ENCODE data around the gene KIF21B.
"Not testable (repeated sequence)": the region's sequence is repeated elsewhere in the genome, so short reads cannot be mapped to it uniquely, and the experiment has no call there.

KIF21B gene

GRCh38 chr1:200962631-200963030 is 60.9 kb downstream of the KIF21B start:
- no peak overlapping the region for H3K27ac ChIP-seq (ENCODE audit: low read length)
- H3K79me2 ChIP-seq (ENCODE audit: low read length): no peaks in the 10 kb centered on the region
- no peak overlapping the region for H3K4me3 ChIP-seq (ENCODE audit: low read length)
- TF ChIP-seq EZH2phosphoT487 (IDR thresholded peaks at IDR 0.05; ENCODE audit: low read depth): no peak
- TF ChIP-seq, protein P1, sequence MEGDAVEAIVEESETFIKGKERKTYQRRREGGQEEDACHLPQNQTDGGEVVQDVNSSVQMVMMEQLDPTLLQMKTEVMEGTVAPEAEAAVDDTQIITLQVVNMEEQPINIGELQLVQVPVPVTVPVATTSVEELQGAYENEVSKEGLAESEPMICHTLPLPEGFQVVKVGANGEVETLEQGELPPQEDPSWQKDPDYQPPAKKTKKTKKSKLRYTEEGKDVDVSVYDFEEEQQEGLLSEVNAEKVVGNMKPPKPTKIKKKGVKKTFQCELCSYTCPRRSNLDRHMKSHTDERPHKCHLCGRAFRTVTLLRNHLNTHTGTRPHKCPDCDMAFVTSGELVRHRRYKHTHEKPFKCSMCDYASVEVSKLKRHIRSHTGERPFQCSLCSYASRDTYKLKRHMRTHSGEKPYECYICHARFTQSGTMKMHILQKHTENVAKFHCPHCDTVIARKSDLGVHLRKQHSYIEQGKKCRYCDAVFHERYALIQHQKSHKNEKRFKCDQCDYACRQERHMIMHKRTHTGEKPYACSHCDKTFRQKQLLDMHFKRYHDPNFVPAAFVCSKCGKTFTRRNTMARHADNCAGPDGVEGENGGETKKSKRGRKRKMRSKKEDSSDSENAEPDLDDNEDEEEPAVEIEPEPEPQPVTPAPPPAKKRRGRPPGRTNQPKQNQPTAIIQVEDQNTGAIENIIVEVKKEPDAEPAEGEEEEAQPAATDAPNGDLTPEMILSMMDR (IDR thresholded peaks at IDR 0.05; ENCODE audit: low read depth, low read length): no peak
- H3K4me1 ChIP-seq (ENCODE audit: low read length): no peaks in the 10 kb centered on the region
- H4K20me1 ChIP-seq (ENCODE audit: insufficient read depth, low read length): peaks cover 3% of the 10 kb centered on the region; the same call in 1 of the 2 replicates
- H3K9ac ChIP-seq (ENCODE audit: low read length): no peak overlapping the region
- no peak overlapping the region for H3K4me2 ChIP-seq (ENCODE audit: low read length)
- no peaks in the 10 kb centered on the region for H3K36me3 ChIP-seq (replicated peaks; ENCODE audit: low read depth, low read length)
- no peak overlapping the region for H2AFZ ChIP-seq (ENCODE audit: low read depth, low read length)
- H3K27me3 ChIP-seq (ENCODE audit: low read depth, low read length): 0 out of 2 replicates have a peak, but pooled peaks cover 11% of the 10 kb centered on the region
- no peaks in the 10 kb centered on the region for H3K9me3 ChIP-seq (ENCODE audit: insufficient read depth, low read length)

DNA sequence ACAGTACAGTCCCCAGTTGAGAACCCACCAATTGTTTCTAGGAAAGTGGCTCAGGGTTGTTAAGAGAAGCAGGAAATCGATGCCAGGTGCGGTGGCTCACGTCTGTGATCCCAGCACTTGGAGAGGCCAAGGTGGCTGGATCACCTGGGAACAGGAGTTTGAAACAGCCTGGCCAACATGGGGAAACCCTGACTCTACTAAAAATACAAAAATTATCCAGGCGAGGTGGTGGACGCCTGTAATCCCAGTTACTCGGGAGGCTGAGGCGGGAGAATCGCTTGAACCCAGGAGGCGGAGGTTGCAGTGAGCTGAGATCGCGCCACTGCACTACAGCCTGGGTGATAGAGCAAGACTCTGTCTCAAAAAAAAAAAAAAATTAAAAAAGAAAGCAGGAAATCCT is 61.4 kb downstream of the KIF21B start:
- H3K4me1 ChIP-seq (ENCODE audit: low read length); H3K79me2 ChIP-seq (ENCODE audit: low read length); H3K9me3 ChIP-seq (ENCODE audit: insufficient read depth, low read length); H3K9ac ChIP-seq (ENCODE audit: low read length); H3K4me3 ChIP-seq (ENCODE audit: low read length); H3K36me3 ChIP-seq (replicated peaks; ENCODE audit: low read depth, low read length); H3K4me2 ChIP-seq (ENCODE audit: low read length); H3K27ac ChIP-seq (ENCODE audit: low read length); H2AFZ ChIP-seq (ENCODE audit: low read depth, low read length); H4K20me1 ChIP-seq (ENCODE audit: insufficient read depth, low read length): not testable (repeated sequence)
- peaks cover 15% of the 10 kb centered on the region; the same call in 1 of the 2 replicates for H3K27me3 ChIP-seq (ENCODE audit: low read depth, low read length)

- Histone ChIP-seq H3K9me3 (ENCODE audit: insufficient read depth, low read length) (no peaks in the 10 kb centered on the region), H3K4me2 (ENCODE audit: low read length) (no peak overlapping the region), H3K79me2 (ENCODE audit: low read length) (no peaks in the 10 kb centered on the region), H3K36me3 (replicated peaks; ENCODE audit: low read depth, low read length) (no peaks in the 10 kb centered on the region), H2AFZ (ENCODE audit: low read depth, low read length) (no peak overlapping the region), H3K27me3 (ENCODE audit: low read depth, low read length) (peaks cover 17% of the 10 kb centered on the region; the same call in 1 of the 2 replicates), H3K9ac (ENCODE audit: low read length) (no peak overlapping the region), H3K27ac (ENCODE audit: low read length) (no peak overlapping the region), H3K4me3 (ENCODE audit: low read length) (no peak overlapping the region), H4K20me1 (ENCODE audit: insufficient read depth, low read length) (no peaks in the 10 kb centered on the region; the same call in 1 of the 2 replicates), H3K4me1 (ENCODE audit: low read length) (no peaks in the 10 kb centered on the region)
- TF ChIP-seq, protein P1 (IDR thresholded peaks at IDR 0.05; ENCODE audit: low read depth, low read length): no peak
- TF ChIP-seq EZH2phosphoT487 (IDR thresholded peaks at IDR 0.05; ENCODE audit: low read depth): no peak
These were observed 62.6 kb downstream of the KIF21B start for GRCh38 chr1:200960948-200961340.

GRCh38 chr1:200960236-200960947 is 63.1 kb downstream of the KIF21B start:
- no peak for TF ChIP-seq EZH2phosphoT487 (IDR thresholded peaks at IDR 0.05; ENCODE audit: low read depth)
- TF ChIP-seq, protein P1 (IDR thresholded peaks at IDR 0.05; ENCODE audit: low read depth, low read length): no peak
- no peaks in the 10 kb centered on the region for H3K36me3 ChIP-seq (replicated peaks; ENCODE audit: low read depth, low read length)
- no peak overlapping the region for H3K4me3 ChIP-seq (ENCODE audit: low read length)
- H3K4me2 ChIP-seq (ENCODE audit: low read length): no peak overlapping the region
- no peak overlapping the region for H3K9ac ChIP-seq (ENCODE audit: low read length)
- no peaks in the 10 kb centered on the region for H3K79me2 ChIP-seq (ENCODE audit: low read length)
- no peak overlapping the region for H3K27ac ChIP-seq (ENCODE audit: low read length)
- no peak overlapping the region for H2AFZ ChIP-seq (ENCODE audit: low read depth, low read length)
- no peaks in the 10 kb centered on the region for H3K4me1 ChIP-seq (ENCODE audit: low read length)
- H3K27me3 ChIP-seq (ENCODE audit: low read depth, low read length): peaks cover 17% of the 10 kb centered on the region; the same call in 1 of the 2 replicates
- H3K9me3 ChIP-seq (ENCODE audit: insufficient read depth, low read length): no peaks in the 10 kb centered on the region
- H4K20me1 ChIP-seq (ENCODE audit: insufficient read depth, low read length): no peaks in the 10 kb centered on the region

Data from OCI-LY3 (cell line).